Measurements from ENCODE around the gene KHDC3L.
A peak's percentile ranks its signal among the peaks of the same experiment; 100 is the strongest.
"Not testable (repeated sequence)": the region's sequence is repeated elsewhere in the genome, so short reads cannot be mapped to it uniquely, and the experiment has no call there.

The KHDC3L gene

DNA sequence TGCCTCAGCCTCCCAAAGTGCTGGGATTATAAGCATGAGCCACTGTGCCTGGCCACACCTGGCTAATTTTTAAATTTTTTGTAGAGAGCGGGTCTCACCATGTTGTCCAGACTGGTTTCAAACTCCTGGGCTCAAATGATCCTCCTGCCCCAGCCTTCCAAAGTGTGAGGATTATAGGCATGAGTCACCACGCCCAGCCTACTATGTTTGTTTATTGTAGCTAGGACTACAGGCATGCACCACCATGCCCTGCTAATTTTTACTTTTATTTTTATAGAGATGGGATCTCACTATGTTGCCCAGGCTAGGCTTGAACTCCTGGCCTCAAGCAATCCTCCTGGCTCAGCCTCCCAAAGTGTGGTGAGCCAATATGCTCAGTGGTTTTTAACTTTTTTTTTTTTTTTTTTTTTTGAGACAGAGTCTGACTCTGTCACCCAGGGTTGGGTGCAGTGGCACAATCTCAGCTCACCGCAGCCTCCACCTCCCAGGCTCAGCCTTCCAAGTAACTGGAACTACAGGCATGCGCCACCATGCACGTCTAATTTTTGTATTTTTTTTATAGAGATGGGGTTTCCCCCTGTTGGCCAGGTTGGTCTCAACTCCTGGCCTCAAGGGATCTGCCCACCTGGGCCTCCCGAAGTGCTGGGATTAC lies 20.1 kb downstream of the KHDC3L start:
- Histone ChIP-seq H3K4me3 (no peak overlapping the region), H3K36me3 (replicated peaks) (no peaks in the 10 kb centered on the region), H3K9me3 (no peaks in the 10 kb centered on the region), H3K4me1 (no peaks in the 10 kb centered on the region), H3K27me3 (ENCODE audit: low read depth) (no peaks in the 10 kb centered on the region)
- in situ Hi-C loops (cut with MboI; ENCODE audit: low sequenced_read_pairs), result no loop called here
- no peak for DNase-seq (ENCODE audit: low spot score in 2 of 2)

DNA sequence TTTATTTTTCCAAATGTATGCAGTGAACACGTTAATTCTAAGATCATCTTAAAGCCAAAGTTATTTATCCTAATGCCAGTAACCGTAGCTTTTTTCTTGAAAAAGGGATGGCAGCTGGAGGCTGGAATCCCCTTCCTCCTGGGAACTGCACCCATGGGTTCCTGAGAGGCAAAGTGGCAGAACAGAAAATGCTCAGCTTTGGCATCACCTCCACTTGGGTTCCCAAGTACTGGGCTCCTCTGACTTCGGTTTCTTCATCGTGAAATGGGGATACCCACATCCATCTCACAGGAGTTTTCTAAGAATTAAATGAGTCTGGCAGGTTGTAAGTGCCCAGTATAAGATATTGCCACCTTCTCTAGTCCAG lies 26.0 kb downstream of the KHDC3L start:
- no peaks in the 10 kb centered on the region for H3K36me3 ChIP-seq (replicated peaks)
- DNase-seq (ENCODE audit: low spot score in 2 of 2), result no peak
- peaks cover 7% of the 10 kb centered on the region for H3K4me1 ChIP-seq
- in situ Hi-C loops (cut with MboI; ENCODE audit: low sequenced_read_pairs), result no loop called here
- peak overlapping the region; percentile 34 for H3K4me3 ChIP-seq
- H3K27me3 ChIP-seq (ENCODE audit: low read depth), result no peaks in the 10 kb centered on the region; the same call in 1 of the 2 replicates
- no peaks in the 10 kb centered on the region for H3K9me3 ChIP-seq

DNA sequence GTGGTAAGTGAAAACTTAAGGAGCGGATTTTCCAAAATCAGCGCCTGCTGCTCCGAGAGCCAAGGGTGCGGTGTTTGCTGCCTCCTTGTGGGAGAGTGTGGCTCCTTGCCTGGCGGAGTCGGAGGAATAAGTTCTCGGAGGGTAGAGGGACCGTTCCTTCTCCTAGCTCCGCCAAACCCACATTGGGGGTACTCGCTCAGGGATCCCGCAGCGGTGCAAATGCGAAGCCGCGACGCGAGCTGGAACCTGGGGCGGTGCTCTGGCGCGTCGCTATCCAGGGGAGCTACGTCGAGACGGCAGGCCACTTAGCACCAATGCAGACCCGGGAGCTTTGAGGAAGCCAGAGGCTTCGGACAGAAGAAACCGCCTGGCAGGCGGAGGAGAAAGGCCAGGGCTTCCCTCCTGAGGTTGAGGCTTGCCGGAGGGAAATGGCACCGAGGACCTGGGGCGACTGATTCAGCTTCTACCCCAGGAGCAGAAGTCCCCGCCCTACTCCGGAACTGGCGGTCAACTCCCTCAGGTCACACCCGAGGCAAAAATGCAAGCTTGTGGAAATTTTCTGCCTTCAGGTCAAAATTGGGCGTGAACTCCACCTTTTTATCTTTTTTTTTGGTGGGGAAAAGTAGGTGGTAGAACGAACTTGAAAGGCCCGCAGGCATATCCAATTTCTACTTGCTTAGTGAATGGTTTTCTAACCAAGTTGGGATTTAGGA lies 26.5 kb downstream of the KHDC3L start:
- in situ Hi-C loops (cut with MboI; ENCODE audit: low sequenced_read_pairs), result no loop called here
- H3K9me3 ChIP-seq, result no peaks in the 10 kb centered on the region
- DNase-seq (ENCODE audit: low spot score in 2 of 2), result peak; percentile 75 to 77
- no peaks in the 10 kb centered on the region; the same call in 1 of the 2 replicates for H3K27me3 ChIP-seq (ENCODE audit: low read depth)
- peak overlapping the region; percentile 34 for H3K4me3 ChIP-seq
- H3K4me1 ChIP-seq, result peaks cover 7% of the 10 kb centered on the region
- H3K36me3 ChIP-seq (replicated peaks), result no peaks in the 10 kb centered on the region

DNA sequence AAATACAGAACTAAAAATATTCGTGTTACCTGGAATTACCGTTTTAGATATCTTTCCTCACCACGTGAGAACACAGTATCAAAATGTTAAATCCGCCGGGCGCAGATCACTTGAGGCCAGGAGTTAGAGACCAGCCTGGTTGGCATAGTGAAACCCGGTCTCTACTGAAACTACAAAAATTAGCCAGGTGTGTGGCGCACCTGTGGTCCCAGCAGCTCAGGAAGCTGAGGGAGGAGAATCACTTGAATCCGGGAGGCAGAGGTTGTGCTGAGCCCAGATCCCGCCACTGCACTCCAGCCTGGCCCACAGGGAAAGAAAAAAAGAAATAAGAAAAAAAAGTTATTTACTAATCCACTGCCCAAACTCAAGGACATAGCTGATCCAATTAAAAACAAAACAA lies 27.4 kb downstream of the KHDC3L start:
- in situ Hi-C loops (cut with MboI; ENCODE audit: low sequenced_read_pairs), result no loop called here

DNA sequence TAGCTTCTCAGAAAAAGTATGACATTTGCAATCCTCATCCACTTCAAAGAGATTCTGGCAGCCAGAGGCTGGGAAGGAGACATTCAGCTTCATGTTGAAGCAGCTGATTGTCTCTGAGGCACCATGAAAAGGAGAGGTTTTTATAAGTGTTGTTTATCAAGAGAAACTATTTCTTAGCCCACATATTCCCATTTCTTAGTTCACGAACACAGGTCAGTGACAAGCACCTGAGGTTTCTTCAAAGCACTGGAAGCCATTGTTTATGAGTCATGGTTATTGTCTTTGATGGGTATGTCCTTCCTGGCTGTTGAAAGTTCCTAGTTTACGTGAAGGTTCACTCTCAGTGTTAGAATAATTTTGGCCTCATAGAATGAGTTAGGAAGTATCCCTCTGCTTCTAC lies 29.2 kb downstream of the KHDC3L start:
- Histone ChIP-seq H3K4me3 (no peak overlapping the region), H3K4me1 (peaks cover 7% of the 10 kb centered on the region), H3K36me3 (replicated peaks) (no peaks in the 10 kb centered on the region), H3K9me3 (no peaks in the 10 kb centered on the region), H3K27me3 (ENCODE audit: low read depth) (peaks cover 5% of the 10 kb centered on the region)
- in situ Hi-C loops (cut with MboI; ENCODE audit: low sequenced_read_pairs), result no loop called here
- no peak for DNase-seq (ENCODE audit: low spot score in 2 of 2)

More for the DNA sequence above, 27.4 kb downstream of the KHDC3L start:
- Histone ChIP-seq H3K9me3 (no peaks in the 10 kb centered on the region), H3K27me3 (ENCODE audit: low read depth) (no peaks in the 10 kb centered on the region; the same call in 1 of the 2 replicates), H3K4me3 (no peak overlapping the region), H3K4me1 (peaks cover 7% of the 10 kb centered on the region), H3K36me3 (replicated peaks) (no peaks in the 10 kb centered on the region)
- no peak for DNase-seq (ENCODE audit: low spot score in 2 of 2)

DNA sequence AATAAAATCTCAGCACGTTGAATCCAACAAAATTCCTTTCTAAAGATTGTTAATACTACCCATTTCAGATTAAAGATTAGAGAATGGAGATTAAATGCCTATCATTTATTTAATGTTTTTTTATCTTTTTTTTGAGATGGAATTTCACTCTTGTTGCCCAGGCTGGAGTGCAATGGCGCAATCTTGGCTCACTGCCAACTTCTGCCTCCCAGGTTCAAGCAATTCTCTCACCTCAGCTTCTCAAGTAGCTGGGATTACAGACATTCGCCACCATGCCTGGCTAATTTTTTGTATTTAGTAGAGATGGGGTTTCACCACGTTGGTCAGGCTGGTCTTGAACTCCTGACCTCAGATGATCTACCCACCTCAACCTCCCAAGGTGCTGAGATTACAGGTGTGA lies 29.7 kb downstream of the KHDC3L start:
- DNase-seq (ENCODE audit: low spot score in 2 of 2); H3K4me1 ChIP-seq; H3K9me3 ChIP-seq; H3K4me3 ChIP-seq; in situ Hi-C loops (cut with MboI; ENCODE audit: low sequenced_read_pairs); H3K36me3 ChIP-seq (replicated peaks); H3K27me3 ChIP-seq (ENCODE audit: low read depth): not testable (repeated sequence)

DNA sequence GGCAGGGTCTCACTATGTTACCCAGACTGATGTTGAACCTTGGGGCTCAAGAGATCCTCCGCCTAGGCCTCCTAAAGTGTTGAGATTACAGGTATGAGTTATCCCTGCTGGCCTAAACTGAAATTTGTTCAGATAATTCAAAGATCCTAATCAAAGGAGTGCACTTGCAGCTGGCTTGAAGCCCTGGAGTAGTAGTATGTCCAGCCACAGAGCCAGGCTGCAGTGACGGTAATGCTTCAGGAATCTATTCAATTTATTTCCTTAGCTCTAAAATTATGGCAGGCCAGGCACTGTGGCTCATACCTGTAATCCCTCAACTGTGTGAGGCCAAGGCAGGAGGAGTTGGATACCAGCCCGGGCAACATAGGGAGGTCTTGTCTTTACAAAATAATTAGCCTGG lies 30.8 kb downstream of the KHDC3L start:
- Histone ChIP-seq H3K36me3 (replicated peaks) (no peaks in the 10 kb centered on the region), H3K9me3 (no peaks in the 10 kb centered on the region), H3K4me3 (no peak overlapping the region), H3K27me3 (ENCODE audit: low read depth) (peaks cover 5% of the 10 kb centered on the region), H3K4me1 (peaks cover 7% of the 10 kb centered on the region)
- in situ Hi-C loops (cut with MboI; ENCODE audit: low sequenced_read_pairs), result no loop called here
- DNase-seq (ENCODE audit: low spot score in 2 of 2), result no peak

DNA sequence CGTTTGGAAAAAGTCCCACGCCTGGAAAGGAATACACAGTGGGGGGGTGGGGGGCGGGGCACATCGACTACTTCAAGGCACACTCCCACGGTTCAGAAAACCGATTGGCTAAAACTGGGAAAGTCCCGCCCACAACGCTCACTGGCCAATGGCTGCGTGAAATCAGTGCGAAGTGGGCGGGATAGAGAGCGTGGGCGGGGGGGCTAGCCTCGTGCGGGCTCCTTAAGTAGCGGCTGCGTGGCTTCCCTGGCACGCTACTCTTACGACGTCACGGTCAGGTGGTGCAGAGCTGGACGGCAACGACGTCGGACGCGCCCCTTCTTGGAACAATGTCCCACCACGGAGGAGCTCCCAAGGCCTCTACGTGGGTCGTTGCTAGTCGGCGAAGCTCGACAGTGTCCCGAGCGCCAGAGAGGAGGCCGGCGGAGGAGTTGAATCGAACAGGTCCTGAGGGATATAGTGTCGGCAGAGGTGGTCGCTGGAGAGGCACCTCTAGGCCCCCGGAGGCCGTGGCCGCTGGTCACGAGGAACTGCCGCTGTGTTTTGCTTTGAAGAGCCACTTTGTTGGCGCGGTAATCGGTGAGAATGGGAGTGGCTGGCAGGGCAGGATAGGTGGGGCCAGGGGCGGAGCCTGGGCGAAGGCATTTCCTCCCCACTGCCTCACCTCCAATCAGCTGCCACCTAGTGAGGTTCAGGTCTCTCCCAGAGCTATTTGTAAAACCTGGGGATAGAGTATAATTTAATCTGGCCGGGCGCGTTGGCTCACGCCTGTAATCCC lies 32.3 kb downstream of the KHDC3L start, which contains the start of gene DDX43:
Gene DDX43 (plus strand): TSS at position 252 of the 778 bp plus-strand sequence. CDS start 78 bp downstream, at position 330.
- Histone ChIP-seq H3K9me3 (no peaks in the 10 kb centered on the region), H3K4me1 (no peaks in the 10 kb centered on the region), H3K36me3 (replicated peaks) (no peaks in the 10 kb centered on the region), H3K27me3 (ENCODE audit: low read depth) (peaks cover 5% of the 10 kb centered on the region), H3K4me3 (no peak within 1 kb of the TSS)
- no peak for DNase-seq (ENCODE audit: low spot score in 2 of 2)
- in situ Hi-C loops (cut with MboI; ENCODE audit: low sequenced_read_pairs), result no loop called here

DNA sequence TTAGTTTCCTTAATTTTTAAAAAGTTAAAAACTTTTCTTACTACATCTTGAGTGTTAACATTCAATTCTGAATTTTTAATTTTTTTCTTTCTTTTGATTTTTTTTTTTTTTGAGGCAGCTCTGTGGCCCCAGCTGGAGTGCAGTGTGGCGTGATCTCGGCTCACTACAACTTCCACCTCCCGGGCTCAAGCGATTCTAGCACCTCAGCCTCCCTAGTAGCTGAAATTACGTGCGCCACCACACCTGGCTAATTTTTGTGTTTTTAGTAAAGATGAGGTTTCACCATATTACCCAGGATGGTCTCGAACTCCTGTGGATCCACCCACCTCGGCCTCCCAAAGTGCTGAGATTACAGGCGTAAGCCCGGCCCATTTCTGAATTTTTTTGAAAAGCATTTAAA lies 33.4 kb downstream of the KHDC3L start:
- H3K27me3 ChIP-seq (ENCODE audit: low read depth), result peaks cover 5% of the 10 kb centered on the region
- DNase-seq (ENCODE audit: low spot score in 2 of 2), result no peak
- no peaks in the 10 kb centered on the region for H3K36me3 ChIP-seq (replicated peaks)
- H3K9me3 ChIP-seq, result no peaks in the 10 kb centered on the region
- no peaks in the 10 kb centered on the region for H3K4me1 ChIP-seq
- in situ Hi-C loops (cut with MboI; ENCODE audit: low sequenced_read_pairs), result no loop called here
- no peak overlapping the region for H3K4me3 ChIP-seq

DNA sequence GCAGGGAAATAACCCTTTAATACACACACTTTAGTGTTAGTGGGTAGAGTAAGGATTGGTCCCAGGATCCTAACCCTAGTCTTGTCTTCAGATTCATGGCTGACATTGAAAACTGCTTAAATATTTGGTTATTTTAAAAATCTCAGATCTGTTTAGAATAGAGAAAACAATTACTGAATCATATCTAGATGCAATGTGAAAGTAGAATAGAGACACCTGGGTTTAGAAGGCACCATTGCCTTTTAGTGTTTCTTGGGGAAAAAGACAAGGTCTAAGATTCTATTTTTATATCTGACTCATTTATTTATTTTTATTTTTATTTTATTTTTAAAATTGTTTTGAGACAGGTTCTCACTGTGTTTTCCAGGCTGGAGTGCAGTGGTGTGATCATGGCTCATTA lies 38.2 kb downstream of the KHDC3L start:
- DNase-seq (ENCODE audit: low spot score in 2 of 2), result no peak
- in situ Hi-C loops (cut with MboI; ENCODE audit: low sequenced_read_pairs), result no loop called here
- H3K9me3 ChIP-seq, result no peaks in the 10 kb centered on the region
- no peaks in the 10 kb centered on the region for H3K4me1 ChIP-seq
- no peak overlapping the region for H3K4me3 ChIP-seq
- H3K36me3 ChIP-seq (replicated peaks), result no peaks in the 10 kb centered on the region
- H3K27me3 ChIP-seq (ENCODE audit: low read depth), result peaks cover 8% of the 10 kb centered on the region; the same call in 1 of the 2 replicates

DNA sequence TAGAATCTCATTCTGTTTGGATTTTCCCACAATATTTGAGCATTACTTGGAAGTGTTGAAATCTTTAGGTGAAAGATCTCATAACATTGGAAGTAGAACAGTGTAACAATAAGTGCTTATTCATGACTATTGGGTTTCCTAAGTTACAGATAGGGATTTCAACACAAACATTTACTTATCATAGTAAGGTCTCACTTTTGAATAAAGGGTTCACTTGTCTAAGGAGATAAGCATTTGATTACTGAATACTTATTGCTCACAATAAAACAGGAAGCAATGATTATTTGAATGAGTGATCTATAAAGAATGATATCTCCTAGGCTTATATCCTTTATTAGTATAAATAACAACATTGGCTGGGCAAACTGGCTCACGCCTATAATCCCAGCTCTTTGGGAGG lies 46.9 kb downstream of the KHDC3L start:
- Histone ChIP-seq H3K4me1 (no peaks in the 10 kb centered on the region), H3K27me3 (ENCODE audit: low read depth) (peaks cover 3% of the 10 kb centered on the region; the same call in 1 of the 2 replicates), H3K36me3 (replicated peaks) (no peaks in the 10 kb centered on the region), H3K9me3 (no peaks in the 10 kb centered on the region), H3K4me3 (no peak overlapping the region)
- DNase-seq (ENCODE audit: low spot score in 2 of 2), result no peak
- in situ Hi-C loops (cut with MboI; ENCODE audit: low sequenced_read_pairs), result no loop called here

DNA sequence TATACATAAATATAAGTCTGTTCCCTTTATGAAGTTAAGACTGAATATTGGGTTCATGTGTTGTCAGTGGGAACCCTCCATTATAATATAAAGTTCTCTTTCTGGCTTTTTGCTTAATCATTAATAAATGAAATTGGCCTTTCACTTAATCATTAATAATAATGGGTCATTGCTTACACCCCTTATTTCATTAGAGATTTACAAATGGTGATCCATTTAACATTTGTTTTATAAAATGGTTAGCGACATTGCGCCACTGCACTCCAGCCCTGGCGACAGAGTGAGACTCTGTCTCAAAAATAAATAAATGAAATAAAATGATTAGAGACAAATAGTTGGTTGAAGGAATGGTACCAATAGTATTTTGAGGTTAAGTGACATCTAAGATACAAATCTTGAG lies 50.6 kb downstream of the KHDC3L start:
- Histone ChIP-seq H3K36me3 (replicated peaks) (no peaks in the 10 kb centered on the region), H3K27me3 (ENCODE audit: low read depth) (no peaks in the 10 kb centered on the region), H3K9me3 (no peaks in the 10 kb centered on the region), H3K4me1 (no peaks in the 10 kb centered on the region), H3K4me3 (no peak overlapping the region)
- DNase-seq (ENCODE audit: low spot score in 2 of 2), result no peak
- in situ Hi-C loops (cut with MboI; ENCODE audit: low sequenced_read_pairs), result no loop called here
